Astrocyte (in vitro differentiated cells and primary cell): ENCODE results near the gene TMIE. TPM values are rescaled to one million over a fixed set of nuclear protein-coding genes. Genes with fewer than 3 reads are reported as not detected.

Source experiments
- DNase-seq: peaks from one replicate; pipeline ENCODE4 v3.0.0-alpha.2; 2010; ENCODE audit warnings: low read depth
- FAIRE-seq: peaks from 2 replicates; lab custom pipeline; 2011; peaks lifted over from hg19 to GRCh38; lab: Jason Lieb, UNC
- H2AFZ ChIP-seq: 2 replicates; pipeline ENCODE4 v1.6.0; 2012; ENCODE audit warnings: low read depth, low read length, inconsistent platforms
- H3K27ac ChIP-seq: 2 replicates; pipeline ENCODE4 v1.5.1; 2011; ENCODE audit warnings: low read depth, low read length, inconsistent platforms
- H3K27me3 ChIP-seq: 2 replicates; pipeline ENCODE4 v1.6.0; 2011; ENCODE audit warnings: low read length, inconsistent platforms; ENCODE audit not compliant: insufficient read depth
- H3K36me3 ChIP-seq: 2 replicates; pipeline ENCODE4 v1.5.1; 2011; ENCODE audit warnings: low read length, inconsistent platforms; ENCODE audit not compliant: insufficient read depth
- H3K4me1 ChIP-seq: 2 replicates; pipeline ENCODE4 v1.5.1; 2011; ENCODE audit warnings: low read length, inconsistent platforms; ENCODE audit not compliant: insufficient read depth
- H3K4me2 ChIP-seq: 2 replicates; pipeline ENCODE4 v1.6.0; 2012; ENCODE audit warnings: low read length, inconsistent platforms
- H3K4me3 ChIP-seq: 2 replicates; pipeline ENCODE4 v1.5.1; 2011; ENCODE audit warnings: low read depth, mild to moderate bottlenecking, low read length, inconsistent platforms; ENCODE audit not compliant: insufficient read depth
- H3K79me2 ChIP-seq: 2 replicates; pipeline ENCODE4 v1.6.0; 2012; ENCODE audit warnings: mild to moderate bottlenecking, low read length, inconsistent platforms; ENCODE audit not compliant: insufficient read depth
- H3K9ac ChIP-seq: 2 replicates; pipeline ENCODE4 v1.6.0; 2012; ENCODE audit warnings: mild to moderate bottlenecking, low read length, inconsistent platforms
- H3K9me3 ChIP-seq: 2 replicates; pipeline ENCODE4 v1.5.1; 2012; ENCODE audit warnings: low read depth, mild to moderate bottlenecking, low read length, inconsistent platforms; ENCODE audit not compliant: insufficient read depth
- H4K20me1 ChIP-seq: 2 replicates; pipeline ENCODE4 v1.6.0; 2012; ENCODE audit warnings: low read length, inconsistent platforms; ENCODE audit not compliant: insufficient read depth
- H3K27ac Mint-ChIP-seq: one replicate; pipeline ENCODE4 v1.8.0; 2021; ENCODE audit warnings: mild to moderate bottlenecking, mixed read lengths; ENCODE audit not compliant: unreplicated experiment
- H3K27me3 Mint-ChIP-seq: one replicate; pipeline ENCODE4 v1.8.0; 2021; ENCODE audit warnings: low read depth, mixed read lengths; ENCODE audit not compliant: unreplicated experiment
- H3K36me3 Mint-ChIP-seq: one replicate; pipeline ENCODE4 v1.8.0; 2021; ENCODE audit warnings: low read depth, mixed read lengths; ENCODE audit not compliant: unreplicated experiment
- H3K4me1 Mint-ChIP-seq: one replicate; pipeline ENCODE4 v1.8.0; 2021; ENCODE audit warnings: low read depth, mixed read lengths; ENCODE audit not compliant: unreplicated experiment
- H3K4me3 Mint-ChIP-seq: one replicate; pipeline ENCODE4 v1.8.0; 2021; ENCODE audit warnings: mild to moderate bottlenecking, moderate library complexity, mixed read lengths; ENCODE audit not compliant: unreplicated experiment
- H3K9me3 Mint-ChIP-seq: one replicate; pipeline ENCODE4 v1.8.0; 2021; ENCODE audit warnings: mild to moderate bottlenecking, mixed read lengths; ENCODE audit not compliant: unreplicated experiment
- CTCF ChIP-seq: IDR thresholded peaks from 2 replicates; pipeline ENCODE4 v1.5.1; 2011; ENCODE audit warnings: low read depth, mild to moderate bottlenecking, inconsistent platforms, low read length, moderate library complexity; ENCODE audit not compliant: insufficient read depth
- EZH2 ChIP-seq: IDR thresholded peaks from 2 replicates; pipeline ENCODE4 v1.6.1; 2012; ENCODE audit warnings: mild to moderate bottlenecking, low read length, inconsistent platforms; ENCODE audit not compliant: insufficient read depth
- total RNA-seq: library from RNA; stranded (reverse); gene quantifications from 2 replicates; pipeline ENCODE4 v1.2.1, GENCODE V29; 2021

Gene TMIE
- total RNA-seq, 1 donor from 2014 or later, result 0.34 TPM

- Histone ChIP-seq H3K4me1 (peaks cover 10% of the 10 kb centered on the region), H2AFZ (no peak overlapping the region), H3K4me3 (no peak overlapping the region), H3K36me3 (no peaks in the 10 kb centered on the region), H3K79me2 (no peaks in the 10 kb centered on the region), H3K27me3 (no peaks in the 10 kb centered on the region), H3K9me3 (no peaks in the 10 kb centered on the region), H3K9ac (no peak overlapping the region), H3K4me2 (no peak overlapping the region), H4K20me1 (no peaks in the 10 kb centered on the region), H3K27ac (no peak overlapping the region)
- Mint-ChIP-seq H3K27me3 (peaks cover 45% of the 10 kb centered on the region), H3K4me3 (no peak overlapping the region), H3K9me3 (peaks cover 3% of the 10 kb centered on the region), H3K4me1 (peaks cover 26% of the 10 kb centered on the region), H3K36me3 (no peaks in the 10 kb centered on the region), H3K27ac (no peak overlapping the region)
- DNase-seq, result no peak
- no peak for FAIRE-seq
- no peak for TF ChIP-seq CTCF
- TF ChIP-seq EZH2, result no peak
Observed at GRCh38 chr3:46661776-46662766, 39.1 kb upstream of the TMIE start.

GRCh38 chr3:46662771-46663551 lies 38.2 kb upstream of the TMIE start:
- H3K27me3 ChIP-seq, result no peaks in the 10 kb centered on the region
- DNase-seq (peak; percentile 36), FAIRE-seq (no peak)
- H3K79me2 ChIP-seq, result no peaks in the 10 kb centered on the region
- peaks cover 24% of the 10 kb centered on the region for H3K4me1 Mint-ChIP-seq
- peaks cover 10% of the 10 kb centered on the region for H3K4me1 ChIP-seq
- H3K27me3 Mint-ChIP-seq, result peaks cover 46% of the 10 kb centered on the region
- peak overlapping the region; percentile 48 for H3K4me2 ChIP-seq
- H3K36me3 Mint-ChIP-seq, result no peaks in the 10 kb centered on the region
- TF ChIP-seq EZH2 (no peak), CTCF (no peak)
- no peak overlapping the region for H3K27ac Mint-ChIP-seq
- no peak overlapping the region for H3K4me3 ChIP-seq
- H3K4me3 Mint-ChIP-seq, result no peak overlapping the region
- no peak overlapping the region for H2AFZ ChIP-seq
- peaks cover 3% of the 10 kb centered on the region for H3K9me3 Mint-ChIP-seq
- H4K20me1 ChIP-seq, result no peaks in the 10 kb centered on the region
- no peak overlapping the region for H3K9ac ChIP-seq
- H3K27ac ChIP-seq, result no peak overlapping the region
- no peaks in the 10 kb centered on the region for H3K36me3 ChIP-seq
- no peaks in the 10 kb centered on the region for H3K9me3 ChIP-seq
